NCI-H2227 (cell line): ENCODE measurements around the gene SYNRG.

Source experiments
- DNase-seq: peaks from one replicate; lab custom pipeline; 2025; ENCODE audit not compliant: unreplicated experiment; lab: John Stamatoyannopoulos, UW

The SYNRG gene

DNA sequence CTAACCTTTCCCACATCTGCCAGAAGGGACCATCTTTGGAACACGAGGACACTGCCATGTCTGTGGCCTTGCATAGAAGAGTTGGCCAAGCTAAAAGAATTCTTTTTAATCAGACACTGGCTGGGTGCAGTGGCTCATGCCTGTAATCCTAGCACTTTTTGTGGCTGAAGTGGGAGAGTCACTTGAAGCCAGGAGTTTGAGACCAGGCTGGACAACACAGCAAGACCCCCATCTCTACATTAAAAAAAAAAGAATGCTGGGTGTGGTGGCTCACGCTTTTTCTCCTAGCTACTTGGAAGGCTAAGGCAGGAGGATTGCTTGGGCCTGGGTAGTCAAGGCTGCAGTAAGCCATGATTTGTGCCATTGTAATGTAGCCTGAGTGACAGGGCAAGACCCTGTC, 128.8 kb downstream of the SYNRG start:
- DNase-seq: no peak

DNA sequence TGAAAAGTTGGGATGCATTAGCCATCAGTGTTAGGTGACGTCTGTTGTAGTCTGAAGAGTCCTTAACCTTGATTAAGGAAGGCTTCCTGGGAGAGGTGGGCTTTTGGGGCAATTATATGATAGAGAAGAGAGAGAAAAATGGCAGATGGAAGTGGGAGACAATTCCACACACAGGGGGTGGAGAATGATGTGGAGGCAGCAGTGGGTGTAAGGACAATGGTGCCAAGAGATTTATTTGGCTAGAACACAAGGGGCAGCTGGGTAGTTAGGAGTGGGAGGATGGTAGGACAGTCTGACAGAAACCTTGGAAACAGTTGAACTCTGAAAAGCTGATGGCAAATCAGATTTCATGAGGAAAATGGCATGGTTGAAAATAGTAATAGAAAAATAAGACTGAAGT, 130.2 kb downstream of the SYNRG start:
- DNase-seq: no peak

DNA sequence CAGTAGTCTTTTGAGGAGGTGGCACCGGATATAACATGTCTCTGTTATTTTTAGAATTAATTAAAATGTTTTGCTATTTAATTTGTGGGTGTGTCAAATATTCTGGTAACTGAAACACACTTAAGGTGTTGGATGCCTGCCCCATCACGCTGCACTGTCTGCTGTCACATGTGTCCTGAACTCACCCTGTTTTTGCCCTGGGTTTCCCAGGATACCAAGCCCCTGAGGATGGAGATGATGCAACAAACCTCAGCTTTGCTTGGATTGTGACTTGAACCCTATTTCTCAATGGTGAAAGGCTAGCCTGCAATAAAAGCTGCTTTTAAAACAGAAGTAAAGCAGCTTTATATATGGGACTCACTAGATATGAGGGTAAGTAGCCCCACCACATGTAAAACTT, 131.0 kb downstream of the SYNRG start:
- no peak for DNase-seq

DNA sequence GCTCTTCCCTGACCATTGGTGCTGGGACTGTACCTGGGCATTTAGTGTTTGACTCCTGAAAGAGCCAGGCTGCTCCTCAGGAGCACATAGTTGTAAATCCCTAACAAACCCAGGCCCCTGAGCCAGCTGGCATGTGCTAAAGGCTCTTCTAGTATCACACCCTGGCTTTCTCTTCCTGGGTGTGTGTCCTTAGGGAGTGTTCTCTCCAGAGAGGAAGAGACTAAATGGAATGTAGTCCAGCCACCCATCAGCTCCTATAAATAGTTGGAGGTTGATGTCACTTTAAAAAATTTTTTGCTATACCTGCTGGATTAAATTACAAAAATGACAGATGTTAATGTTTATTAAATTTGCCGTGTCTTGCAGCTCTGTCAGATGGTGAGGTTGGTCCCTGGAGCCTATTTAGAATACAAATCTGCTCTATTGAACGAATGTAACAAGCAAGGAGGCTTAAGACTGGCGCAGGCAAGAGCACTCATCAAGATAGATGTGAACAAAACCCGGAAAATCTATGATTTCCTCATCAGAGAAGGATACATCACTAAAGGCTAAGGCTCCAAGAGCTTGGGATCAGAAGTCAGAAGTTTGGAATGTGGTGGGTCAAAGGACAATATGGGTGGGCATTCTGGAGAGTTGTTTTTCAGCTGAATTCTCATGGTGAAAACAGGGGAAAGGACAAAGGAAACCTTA, 132.6 kb downstream of the SYNRG start:
- DNase-seq: no peak

DNA sequence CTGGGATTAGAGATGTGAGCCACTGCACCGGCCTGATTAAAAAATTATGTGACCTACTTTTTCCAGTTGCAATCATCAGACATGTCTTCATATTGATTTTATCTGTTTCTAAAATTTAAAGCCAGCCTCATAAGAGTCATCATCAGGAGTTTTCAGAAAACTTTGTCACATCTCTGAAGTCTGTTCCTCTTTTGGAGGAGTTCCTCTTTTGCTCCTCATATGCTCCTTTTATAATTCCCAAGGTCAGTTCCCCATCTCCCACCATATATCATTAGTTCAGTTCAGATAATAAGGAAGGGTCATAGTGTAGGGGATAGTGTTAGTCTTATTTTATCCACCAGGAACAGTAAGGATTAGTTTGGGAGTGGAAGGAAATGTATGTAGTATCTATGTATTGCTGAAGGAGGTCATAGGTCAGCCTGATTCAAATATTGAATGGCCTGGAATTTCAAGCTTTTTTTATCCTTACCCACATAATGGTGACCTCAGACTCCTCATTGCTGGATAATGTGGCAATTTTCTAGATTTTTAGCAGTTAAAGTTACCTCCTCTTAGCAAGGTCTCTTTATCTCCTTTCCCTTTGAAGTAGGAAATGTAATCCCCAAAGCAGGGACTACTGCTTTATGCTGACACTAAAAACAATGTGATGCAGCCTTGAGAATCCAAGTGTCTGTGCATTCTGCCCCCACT, 133.3 kb downstream of the SYNRG start:
- DNase-seq: no peak

DNA sequence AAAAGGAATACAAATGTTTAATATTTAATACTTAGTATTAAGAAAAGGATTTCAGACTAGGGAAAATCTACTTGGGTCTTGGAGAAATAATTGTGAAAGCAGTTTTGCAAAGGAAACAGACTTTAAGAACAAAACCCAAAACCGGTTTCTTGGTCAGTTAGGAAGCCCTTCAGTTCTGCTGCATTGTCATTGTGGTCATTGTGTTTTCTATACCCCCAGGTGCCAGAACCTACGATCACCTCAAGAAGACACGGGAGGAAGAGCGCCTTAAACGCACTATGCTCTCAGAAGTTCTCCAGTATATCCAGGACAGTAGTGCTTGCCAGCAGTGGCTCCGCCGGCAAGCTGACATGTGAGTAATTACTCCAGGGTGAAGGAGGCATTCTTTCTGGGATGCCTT, 139.0 kb downstream of the SYNRG start:
- no peak for DNase-seq

DNA sequence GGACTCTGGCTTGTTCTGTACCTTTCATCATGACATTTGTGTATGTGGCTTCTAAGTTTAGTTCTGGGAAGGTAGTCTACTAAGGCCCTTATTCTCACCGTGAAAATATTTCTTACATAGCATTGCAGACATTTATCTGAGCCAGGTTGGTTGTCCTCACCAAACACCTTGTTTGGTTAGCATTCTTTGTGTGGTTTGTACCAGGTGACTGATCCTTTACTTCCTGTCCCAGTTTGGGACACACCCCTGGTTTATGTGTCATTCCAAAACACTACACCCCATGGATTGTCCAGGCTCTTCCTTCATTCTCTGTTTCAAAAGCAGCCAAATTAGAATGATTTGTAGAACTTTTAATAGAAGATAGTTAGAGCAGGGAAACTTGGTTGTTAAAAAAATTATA, 142.7 kb downstream of the SYNRG start:
- DNase-seq: no peak

DNA sequence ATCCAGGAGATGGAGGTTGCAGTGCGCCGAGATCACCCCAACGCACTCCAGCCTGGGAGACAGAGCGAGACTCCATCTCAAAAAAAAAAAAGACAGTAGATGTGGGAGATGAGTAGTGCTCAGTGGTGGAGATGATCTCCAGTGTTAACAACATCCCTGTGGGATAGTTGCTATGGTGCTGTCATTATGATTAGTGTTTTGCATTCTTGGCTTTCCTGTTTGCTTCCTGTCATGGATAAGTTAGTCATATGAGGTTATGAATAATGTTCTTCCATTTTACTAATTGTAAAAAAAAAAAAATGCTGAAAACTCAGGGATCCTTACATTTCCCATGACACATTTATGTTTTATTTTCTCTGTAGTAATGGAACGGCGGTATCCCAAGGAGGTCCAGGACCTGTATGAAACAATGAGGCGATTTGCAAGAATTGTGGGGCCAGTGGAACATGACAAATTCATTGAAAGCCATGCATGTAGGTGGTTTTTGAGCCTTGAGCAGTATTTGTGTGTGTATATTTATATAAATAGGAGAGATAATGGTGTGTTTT, 144.1 kb downstream of the SYNRG start:
- no peak for DNase-seq
